ENCODE results near the gene MLIP.
"Not testable (repeated sequence)": the region's sequence is repeated elsewhere in the genome, so short reads cannot be mapped to it uniquely, and the experiment has no call there.

Gene MLIP

DNA sequence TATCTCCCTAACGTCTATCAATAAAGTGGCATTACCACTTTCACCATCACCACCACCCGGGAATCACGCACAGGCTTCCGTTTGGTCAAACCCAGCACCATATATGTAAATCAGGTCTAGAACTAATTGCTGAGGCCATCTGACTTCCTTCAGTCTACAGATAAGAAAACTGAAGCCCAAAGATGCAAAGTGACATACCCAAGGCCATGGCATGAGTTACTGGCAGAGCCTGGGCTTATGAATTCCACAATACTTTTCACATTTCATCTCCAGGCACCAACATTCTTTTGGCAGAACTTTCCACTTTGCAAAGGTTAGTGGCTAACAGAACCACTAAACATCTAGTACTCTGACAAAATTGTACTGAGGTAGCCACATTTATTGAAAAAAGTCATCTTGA, 132.5 kb downstream of the MLIP start:
- TF ChIP-seq, protein P1, sequence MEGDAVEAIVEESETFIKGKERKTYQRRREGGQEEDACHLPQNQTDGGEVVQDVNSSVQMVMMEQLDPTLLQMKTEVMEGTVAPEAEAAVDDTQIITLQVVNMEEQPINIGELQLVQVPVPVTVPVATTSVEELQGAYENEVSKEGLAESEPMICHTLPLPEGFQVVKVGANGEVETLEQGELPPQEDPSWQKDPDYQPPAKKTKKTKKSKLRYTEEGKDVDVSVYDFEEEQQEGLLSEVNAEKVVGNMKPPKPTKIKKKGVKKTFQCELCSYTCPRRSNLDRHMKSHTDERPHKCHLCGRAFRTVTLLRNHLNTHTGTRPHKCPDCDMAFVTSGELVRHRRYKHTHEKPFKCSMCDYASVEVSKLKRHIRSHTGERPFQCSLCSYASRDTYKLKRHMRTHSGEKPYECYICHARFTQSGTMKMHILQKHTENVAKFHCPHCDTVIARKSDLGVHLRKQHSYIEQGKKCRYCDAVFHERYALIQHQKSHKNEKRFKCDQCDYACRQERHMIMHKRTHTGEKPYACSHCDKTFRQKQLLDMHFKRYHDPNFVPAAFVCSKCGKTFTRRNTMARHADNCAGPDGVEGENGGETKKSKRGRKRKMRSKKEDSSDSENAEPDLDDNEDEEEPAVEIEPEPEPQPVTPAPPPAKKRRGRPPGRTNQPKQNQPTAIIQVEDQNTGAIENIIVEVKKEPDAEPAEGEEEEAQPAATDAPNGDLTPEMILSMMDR (IDR thresholded peaks at IDR 0.05; ENCODE audit: low read depth, low read length) = no peak
- no peak overlapping the region for H3K4me3 ChIP-seq (ENCODE audit: low read depth, low read length)

DNA sequence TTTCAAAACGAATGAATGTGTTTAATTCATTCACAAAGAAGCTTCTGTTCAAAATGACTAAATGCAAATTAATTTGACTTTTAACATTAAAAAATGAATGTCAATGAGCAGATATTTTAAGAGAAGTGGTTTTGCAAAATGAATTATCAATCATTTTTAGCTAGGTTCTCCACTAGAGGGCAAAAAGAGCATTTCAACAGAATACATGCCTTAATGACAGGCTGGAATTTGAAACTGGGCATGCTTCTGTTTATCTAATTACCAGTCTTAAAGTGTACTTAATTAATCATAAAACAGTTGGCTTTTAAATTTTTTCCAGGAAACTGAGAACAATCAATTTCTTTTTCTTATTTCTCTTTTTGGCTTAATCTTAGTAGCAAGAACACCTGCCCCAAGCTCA, 133.2 kb downstream of the MLIP start:
- H3K4me3 ChIP-seq (ENCODE audit: low read depth, low read length) = no peak overlapping the region
- TF ChIP-seq, protein P1 (IDR thresholded peaks at IDR 0.05; ENCODE audit: low read depth, low read length) = peak; percentile 21; the same call in 1 of the 2 replicates

DNA sequence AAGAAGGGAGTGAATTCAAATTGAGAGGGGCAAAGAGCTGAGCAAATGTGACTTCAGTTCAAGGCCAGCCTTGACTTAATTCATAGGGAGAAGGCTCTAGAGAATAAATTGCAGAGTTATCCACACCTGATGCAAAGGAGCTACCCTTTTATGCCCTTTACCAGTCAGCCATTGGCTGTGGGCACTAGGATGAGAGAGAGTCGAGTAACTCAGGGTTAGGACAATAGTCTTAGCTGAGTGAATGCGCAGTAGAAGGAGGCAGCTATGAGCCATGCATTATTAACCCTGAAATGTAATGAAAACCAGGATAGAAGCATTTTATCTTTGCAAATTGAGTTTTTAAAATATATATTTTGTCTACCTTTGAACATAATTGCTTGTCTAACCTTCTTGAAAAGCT, 134.0 kb downstream of the MLIP start:
- H3K4me3 ChIP-seq (ENCODE audit: low read depth, low read length) = no peak overlapping the region
- TF ChIP-seq, protein P1 (IDR thresholded peaks at IDR 0.05; ENCODE audit: low read depth, low read length) = no peak

DNA sequence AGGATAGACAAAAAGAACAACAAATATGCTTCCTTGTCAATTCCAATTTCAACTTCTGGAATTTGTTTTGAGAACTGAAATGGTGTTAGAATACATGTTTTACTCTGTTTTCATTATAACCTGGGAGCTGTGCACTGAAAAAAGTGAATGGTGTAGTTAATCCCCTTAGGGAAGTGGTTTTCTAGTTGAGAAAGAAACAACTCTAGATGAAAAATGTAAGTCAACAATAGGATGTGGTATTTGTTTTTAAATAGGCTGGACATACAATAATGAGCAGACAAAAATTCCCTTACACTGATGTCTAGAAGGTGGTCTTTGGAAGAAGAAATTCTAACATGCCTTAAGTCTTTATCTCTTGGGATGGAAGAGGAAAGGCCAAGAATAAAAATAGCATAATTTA, 137.1 kb downstream of the MLIP start:
- TF ChIP-seq, protein P1 (IDR thresholded peaks at IDR 0.05; ENCODE audit: low read depth, low read length) = no peak
- H3K4me3 ChIP-seq (ENCODE audit: low read depth, low read length) = no peak overlapping the region

DNA sequence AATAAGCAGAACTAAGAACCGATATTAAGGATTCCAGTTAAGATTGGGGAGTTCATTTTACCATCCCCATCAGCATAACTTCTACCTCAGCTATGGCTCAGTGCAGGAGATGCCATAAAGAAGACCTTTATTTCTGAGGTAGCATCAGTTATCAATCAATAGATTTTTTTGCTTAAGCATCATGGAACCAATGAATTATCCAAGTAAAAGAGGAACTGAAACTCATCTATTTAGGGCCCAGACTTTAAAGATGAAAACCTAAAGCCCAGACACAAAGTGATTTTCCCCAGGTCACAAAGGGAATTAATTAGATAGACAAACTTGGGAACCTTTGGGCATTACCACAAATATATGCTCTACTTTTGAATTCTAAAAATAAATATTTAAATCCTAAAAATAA, 137.8 kb downstream of the MLIP start:
- TF ChIP-seq, protein P1 (IDR thresholded peaks at IDR 0.05; ENCODE audit: low read depth, low read length) = no peak
- H3K4me3 ChIP-seq (ENCODE audit: low read depth, low read length) = no peak overlapping the region

DNA sequence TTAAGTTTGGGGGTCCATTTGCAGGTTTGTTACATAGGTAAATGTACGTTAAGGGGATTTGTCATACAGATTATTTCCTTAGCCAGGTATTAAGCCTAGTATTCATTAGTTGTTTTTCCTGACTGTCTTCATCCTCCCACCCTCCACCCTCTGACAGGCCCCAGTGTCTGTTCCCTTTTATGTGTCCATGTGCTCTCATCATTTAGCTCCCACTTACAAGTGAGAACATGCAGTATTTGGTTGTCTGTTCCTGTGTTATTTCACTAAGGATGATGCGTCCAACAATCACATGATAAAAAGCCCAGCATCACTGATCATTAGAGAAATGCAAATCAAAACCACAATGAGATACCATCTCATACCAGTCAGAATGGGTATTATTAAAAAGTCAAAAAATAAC, 138.6 kb downstream of the MLIP start:
- not testable (repeated sequence) for H3K4me3 ChIP-seq (ENCODE audit: low read depth, low read length)

DNA sequence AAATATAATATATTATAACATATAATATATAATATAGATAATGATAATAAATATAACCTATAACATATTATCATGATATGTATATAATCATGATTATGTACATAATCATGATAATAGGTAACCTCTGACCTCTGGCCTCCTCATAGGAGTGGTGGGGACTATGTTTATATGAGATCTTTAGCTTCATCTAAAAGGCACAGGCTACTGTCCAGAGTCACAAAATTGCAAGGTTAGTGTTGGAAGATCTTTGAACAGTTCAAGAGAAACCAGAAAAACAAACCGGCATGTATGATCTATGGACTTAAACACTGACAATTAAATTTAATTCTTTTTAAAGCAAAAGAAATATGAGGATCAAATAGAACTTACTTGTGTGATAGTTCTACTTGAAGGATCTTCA, 141.3 kb downstream of the MLIP start:
- TF ChIP-seq, protein P1 (IDR thresholded peaks at IDR 0.05; ENCODE audit: low read depth, low read length) = no peak

DNA sequence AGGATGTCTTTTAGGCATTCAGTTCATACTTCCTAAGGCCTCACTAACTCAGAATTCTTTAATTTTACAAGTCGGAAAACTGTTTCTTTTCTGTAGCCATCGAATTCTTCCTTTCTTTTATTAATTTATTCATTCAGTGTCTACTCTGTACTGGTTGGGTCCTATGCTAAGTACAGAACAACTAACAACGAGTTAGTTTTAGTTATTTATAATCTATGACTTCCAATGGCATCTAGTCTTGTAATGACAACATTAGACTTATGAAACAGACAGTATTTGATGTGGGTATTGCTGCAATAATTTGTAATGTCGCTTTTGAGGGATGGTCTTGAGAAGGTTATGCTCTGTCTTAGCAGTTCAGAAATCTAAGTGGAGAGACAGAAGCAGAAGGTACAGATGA, 141.7 kb downstream of the MLIP start:
- no peak overlapping the region for H3K4me3 ChIP-seq (ENCODE audit: low read depth, low read length)
- TF ChIP-seq, protein P1 (IDR thresholded peaks at IDR 0.05; ENCODE audit: low read depth, low read length) = no peak

More for the DNA sequence above, 141.3 kb downstream of the MLIP start:
- H3K4me3 ChIP-seq (ENCODE audit: low read depth, low read length) = no peak overlapping the region
